HUES6 (cell line): Measurements from ENCODE around the gene MYH16.

ENCODE experiments used
- H3K27ac ChIP-seq: 2 replicates; pipeline ENCODE4 v1.7.0; 2013; ENCODE audit warnings: low read depth, mild to moderate bottlenecking, low read length, inconsistent platforms
- H3K27me3 ChIP-seq: 2 replicates; pipeline ENCODE4 v1.6.1; 2013; ENCODE audit warnings: low read length; ENCODE audit not compliant: control insufficient read depth, insufficient read depth
- H3K36me3 ChIP-seq: 2 replicates; pipeline ENCODE4 v1.6.1; 2013; ENCODE audit warnings: low read length; ENCODE audit not compliant: control insufficient read depth, insufficient read depth
- H3K4me1 ChIP-seq: 2 replicates; pipeline ENCODE4 v1.6.1; 2013; ENCODE audit warnings: low read length; ENCODE audit not compliant: control insufficient read depth, insufficient read depth
- H3K4me3 ChIP-seq: 2 replicates; pipeline ENCODE4 v1.5.1; 2013; ENCODE audit warnings: low read depth, low read length
- H3K9ac ChIP-seq: one replicate; pipeline ENCODE4 v1.6.1; 2013; ENCODE audit warnings: mild to moderate bottlenecking, low read length
- H3K9me3 ChIP-seq: 2 replicates; pipeline ENCODE4 v1.6.1; 2013; ENCODE audit warnings: low read depth, low read length; ENCODE audit not compliant: control insufficient read depth, insufficient read depth

Gene MYH16

GRCh38 chr7:99243751-99244337 lies 28.8 kb upstream of the MYH16 start:
- no peaks in the 10 kb centered on the region for H3K4me1 ChIP-seq
- H3K9ac ChIP-seq: no peak overlapping the region
- H3K36me3 ChIP-seq: no peaks in the 10 kb centered on the region
- no peak overlapping the region for H3K4me3 ChIP-seq
- no peaks in the 10 kb centered on the region; the same call in 1 of the 2 replicates for H3K27me3 ChIP-seq
- no peaks in the 10 kb centered on the region for H3K9me3 ChIP-seq
- H3K27ac ChIP-seq: no peak overlapping the region

DNA sequence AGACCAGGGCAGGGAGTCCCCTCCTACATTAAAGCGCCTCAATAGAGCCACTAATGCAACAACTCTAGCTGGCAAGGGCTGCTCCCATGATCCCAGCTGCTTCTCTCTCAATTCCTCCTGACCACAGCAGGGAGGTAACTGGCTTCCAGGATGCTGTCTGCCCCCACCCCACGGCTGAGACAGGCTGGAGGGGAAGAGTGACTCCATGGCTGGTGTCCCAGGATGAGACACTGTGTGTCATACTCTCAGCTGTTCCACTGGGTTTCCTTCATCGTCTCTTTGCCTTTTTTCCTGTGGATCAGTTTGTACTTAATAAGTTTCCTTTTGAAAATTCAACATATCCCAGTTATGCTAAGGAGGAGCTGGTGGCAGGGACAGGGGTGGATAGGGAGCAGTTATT lies 27.7 kb upstream of the MYH16 start:
- Histone ChIP-seq H3K36me3 (no peaks in the 10 kb centered on the region), H3K4me3 (no peak overlapping the region), H3K27ac (no peak overlapping the region), H3K4me1 (no peaks in the 10 kb centered on the region), H3K27me3 (no peaks in the 10 kb centered on the region; the same call in 1 of the 2 replicates), H3K9me3 (no peaks in the 10 kb centered on the region), H3K9ac (no peak overlapping the region)

DNA sequence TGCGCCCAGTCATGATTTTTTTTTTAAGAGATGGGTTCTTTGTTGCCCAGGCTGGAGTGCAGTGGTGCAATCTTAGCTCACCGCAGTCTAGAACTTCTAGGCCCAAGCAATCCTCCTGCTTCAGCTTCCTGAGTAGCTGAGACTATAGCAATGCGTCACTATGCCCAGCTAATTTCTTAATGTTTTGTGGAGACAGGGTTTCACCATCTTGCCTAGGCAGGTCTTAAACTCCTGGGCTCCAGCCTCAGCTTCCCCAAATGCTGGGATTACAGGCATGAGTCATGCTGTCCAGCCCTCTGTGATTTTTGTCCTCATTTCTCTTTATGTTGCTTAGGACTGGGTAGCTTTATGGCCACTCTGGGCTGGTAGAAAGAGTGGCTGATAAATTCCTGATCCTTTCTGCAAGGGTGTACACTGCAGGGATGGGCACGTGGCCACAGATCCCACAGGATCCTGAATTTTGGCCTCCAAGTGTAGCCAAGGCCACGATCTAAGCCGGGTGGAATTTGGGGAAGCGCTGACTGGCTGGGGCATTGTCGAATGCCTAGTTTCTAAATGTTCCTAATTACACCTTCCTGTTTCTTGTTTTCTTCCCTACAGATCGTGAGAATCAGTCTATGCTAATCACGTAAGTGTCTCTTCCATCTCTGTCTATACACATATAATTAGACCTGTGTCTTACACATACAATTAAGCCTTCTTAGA lies 24.1 kb upstream of the MYH16 start:
- Histone ChIP-seq H3K9ac (no peak overlapping the region), H3K4me1 (peaks cover 11% of the 10 kb centered on the region), H3K9me3 (no peaks in the 10 kb centered on the region), H3K36me3 (no peaks in the 10 kb centered on the region), H3K4me3 (no peak overlapping the region), H3K27ac (no peak overlapping the region), H3K27me3 (no peaks in the 10 kb centered on the region; the same call in 1 of the 2 replicates)

DNA sequence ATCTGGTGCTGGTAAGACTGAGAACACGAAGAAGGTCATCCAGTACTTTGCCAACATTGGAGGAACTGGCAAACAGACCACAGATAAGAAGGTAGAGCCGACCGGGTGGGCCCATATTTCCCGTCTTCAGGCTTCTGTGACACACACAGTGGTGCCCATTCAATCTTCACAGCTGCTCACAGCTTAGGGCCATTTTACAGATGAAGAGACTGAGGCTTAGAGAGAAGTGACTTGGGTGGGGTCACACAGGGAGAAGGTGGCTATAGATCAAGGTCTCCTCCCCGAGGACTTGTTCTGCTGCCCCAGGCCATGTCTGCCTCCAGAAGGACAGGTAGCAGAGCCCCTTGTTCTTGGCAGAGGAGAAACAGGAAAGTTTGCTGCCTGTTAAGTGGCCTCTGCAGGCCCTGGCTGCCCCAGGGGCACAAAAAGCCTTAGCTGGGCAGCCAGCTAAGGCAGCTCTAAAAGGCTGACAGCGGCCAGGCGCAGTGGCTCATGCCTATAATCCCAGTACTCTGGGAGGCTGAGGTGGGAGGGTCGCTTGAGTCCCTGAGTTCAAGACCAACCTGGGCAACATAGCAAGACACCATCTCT lies 22.6 kb upstream of the MYH16 start:
- no peaks in the 10 kb centered on the region for H3K9me3 ChIP-seq
- H3K4me3 ChIP-seq: no peak overlapping the region
- H3K4me1 ChIP-seq: peaks cover 11% of the 10 kb centered on the region
- H3K27ac ChIP-seq: no peak overlapping the region
- H3K36me3 ChIP-seq: no peaks in the 10 kb centered on the region
- H3K27me3 ChIP-seq: no peaks in the 10 kb centered on the region
- H3K9ac ChIP-seq: no peak overlapping the region

DNA sequence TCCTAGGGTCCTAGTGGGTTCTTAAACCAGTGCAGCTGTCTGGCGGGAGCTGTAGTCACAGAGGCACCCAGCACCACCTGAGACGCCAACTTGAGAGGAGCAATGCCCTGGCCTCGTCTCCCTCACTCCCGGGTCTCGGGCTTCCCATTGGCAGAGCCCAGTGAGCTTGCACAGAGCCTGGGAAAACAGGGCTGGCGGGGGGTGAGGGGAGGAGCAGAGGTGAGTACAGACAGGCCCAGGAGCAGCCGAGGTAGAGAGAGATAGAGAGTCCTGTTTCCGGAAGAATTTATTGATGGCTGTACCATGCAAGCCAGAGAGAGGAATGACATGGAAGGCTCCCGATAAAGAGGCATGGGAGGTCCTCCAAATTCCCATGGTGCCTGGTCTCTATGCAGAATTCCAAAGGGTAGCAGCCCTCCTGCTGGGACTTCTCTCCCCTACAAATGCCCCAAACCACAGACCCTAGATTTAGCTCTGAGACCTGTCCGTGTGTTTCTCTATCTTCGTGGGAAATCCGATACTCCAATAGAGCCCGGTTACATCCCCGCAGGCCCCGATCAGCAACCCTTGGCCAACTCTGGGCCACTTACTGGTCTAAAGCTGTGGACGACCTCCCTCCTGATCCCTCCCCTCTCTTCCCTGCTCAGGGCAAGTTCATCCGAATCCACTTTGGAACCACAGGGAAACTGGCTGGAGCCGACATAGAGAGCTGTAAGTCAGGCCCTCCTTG lies 20.3 kb upstream of the MYH16 start:
- Histone ChIP-seq H3K36me3 (no peaks in the 10 kb centered on the region), H3K4me1 (peaks cover 11% of the 10 kb centered on the region), H3K9me3 (no peaks in the 10 kb centered on the region), H3K27ac (no peak overlapping the region), H3K4me3 (no peak overlapping the region), H3K9ac (no peak overlapping the region), H3K27me3 (no peaks in the 10 kb centered on the region)

DNA sequence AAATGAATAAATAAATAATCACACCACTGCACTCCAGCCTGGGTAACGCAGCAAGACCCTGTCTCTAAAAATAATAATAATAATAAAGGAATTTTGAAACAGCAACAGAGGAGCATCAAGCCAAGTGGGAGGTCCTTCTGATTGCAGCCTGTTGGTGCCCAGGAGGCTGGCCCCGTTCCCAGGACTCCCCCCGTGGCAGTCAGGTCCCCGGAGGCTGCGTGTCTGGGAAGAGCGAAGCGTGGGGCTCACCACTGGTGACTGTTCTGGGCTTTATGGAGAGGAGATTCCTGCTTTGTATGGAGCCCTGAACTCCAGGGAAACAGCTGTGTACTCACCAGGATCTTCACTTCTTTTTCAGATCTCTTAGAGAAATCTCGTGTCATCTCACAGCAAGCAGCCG lies 19.3 kb upstream of the MYH16 start:
- Histone ChIP-seq H3K4me3 (no peak overlapping the region), H3K4me1 (peaks cover 11% of the 10 kb centered on the region), H3K36me3 (no peaks in the 10 kb centered on the region), H3K9ac (no peak overlapping the region), H3K27me3 (no peaks in the 10 kb centered on the region), H3K27ac (no peak overlapping the region), H3K9me3 (no peaks in the 10 kb centered on the region)

- no peaks in the 10 kb centered on the region for H3K27me3 ChIP-seq
- no peak overlapping the region for H3K4me3 ChIP-seq
- no peak overlapping the region for H3K27ac ChIP-seq
- peaks cover 11% of the 10 kb centered on the region for H3K4me1 ChIP-seq
- no peak overlapping the region for H3K9ac ChIP-seq
- no peaks in the 10 kb centered on the region for H3K9me3 ChIP-seq
- H3K36me3 ChIP-seq: no peaks in the 10 kb centered on the region
Observed at GRCh38 chr7:99254390-99254789, 18.2 kb upstream of the MYH16 start.

DNA sequence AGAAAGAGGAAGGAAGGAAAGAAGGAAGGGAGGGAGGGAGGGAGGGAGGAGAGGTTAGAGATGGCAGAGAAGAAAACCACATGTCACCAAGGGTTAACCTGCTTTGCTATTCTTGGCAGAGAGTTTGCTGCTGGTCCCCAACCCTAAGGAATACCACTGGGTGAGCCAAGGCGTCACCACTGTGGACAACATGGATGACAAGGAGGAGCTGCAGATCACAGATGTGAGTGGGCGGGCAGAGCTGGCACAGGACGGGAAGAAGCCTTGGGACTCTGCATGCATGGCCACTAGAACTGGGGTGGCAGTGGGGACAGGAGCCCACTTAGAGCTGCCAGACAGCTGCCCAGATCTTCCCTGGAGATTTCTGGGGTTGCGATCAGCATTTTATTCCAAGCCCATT lies 17.2 kb upstream of the MYH16 start:
- Histone ChIP-seq H3K27me3 (no peaks in the 10 kb centered on the region), H3K27ac (no peak overlapping the region), H3K4me1 (peaks cover 11% of the 10 kb centered on the region), H3K4me3 (no peak overlapping the region), H3K9me3 (no peaks in the 10 kb centered on the region), H3K36me3 (no peaks in the 10 kb centered on the region), H3K9ac (no peak overlapping the region)

DNA sequence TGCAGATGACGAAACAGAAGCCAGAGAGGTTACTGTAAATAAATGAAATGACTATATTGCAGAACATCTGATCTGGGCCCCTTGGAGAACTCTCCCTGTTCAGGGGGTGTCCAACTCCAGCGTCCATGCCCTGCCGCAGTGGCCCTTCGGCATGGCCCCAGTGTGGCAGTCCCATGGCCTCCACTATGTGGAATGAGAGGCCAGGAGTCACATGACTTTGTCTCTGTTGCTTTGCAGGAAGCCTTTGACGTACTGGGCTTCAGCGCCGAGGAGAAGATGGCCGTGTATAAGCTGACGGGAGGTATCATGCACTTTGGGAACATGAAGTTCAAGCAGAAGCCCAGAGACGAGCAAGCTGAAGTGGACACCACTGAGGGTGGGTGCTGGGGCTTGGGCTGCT lies 15.6 kb upstream of the MYH16 start:
- no peak overlapping the region for H3K27ac ChIP-seq
- H3K4me3 ChIP-seq: no peak overlapping the region
- H3K27me3 ChIP-seq: no peaks in the 10 kb centered on the region
- no peak overlapping the region for H3K9ac ChIP-seq
- peaks cover 7% of the 10 kb centered on the region for H3K4me1 ChIP-seq
- H3K36me3 ChIP-seq: no peaks in the 10 kb centered on the region
- H3K9me3 ChIP-seq: no peaks in the 10 kb centered on the region

GRCh38 chr7:99257675-99258074 lies 15.0 kb upstream of the MYH16 start:
- peaks cover 1% of the 10 kb centered on the region; the same call in 1 of the 2 replicates for H3K4me1 ChIP-seq
- no peak overlapping the region for H3K4me3 ChIP-seq
- H3K27me3 ChIP-seq: no peaks in the 10 kb centered on the region; the same call in 1 of the 2 replicates
- no peak overlapping the region for H3K9ac ChIP-seq
- H3K27ac ChIP-seq: no peak overlapping the region
- H3K9me3 ChIP-seq: no peaks in the 10 kb centered on the region
- no peaks in the 10 kb centered on the region for H3K36me3 ChIP-seq

GRCh38 chr7:99258501-99258900 lies 14.1 kb upstream of the MYH16 start:
- H3K9ac ChIP-seq: no peak overlapping the region
- no peaks in the 10 kb centered on the region for H3K9me3 ChIP-seq
- H3K27ac ChIP-seq: no peak overlapping the region
- no peaks in the 10 kb centered on the region for H3K4me1 ChIP-seq
- no peaks in the 10 kb centered on the region for H3K36me3 ChIP-seq
- peaks cover 2% of the 10 kb centered on the region; the same call in 1 of the 2 replicates for H3K27me3 ChIP-seq
- no peak overlapping the region for H3K4me3 ChIP-seq
